Activated CD8-positive, alpha-beta memory T cell treated with anti-CD3 and anti-CD28 coated beads, Interleukin-2, amount 50 U/mL, for 24 hours (primary cell): ENCODE measurements around the gene WDR33.

ENCODE experiments used
- DNase-seq: peaks from one replicate; pipeline ENCODE4 v3.0.0-alpha.2; 2020; ENCODE audit errors: extremely low read depth

WDR33 gene

GRCh38 chr2:127672341-127673224, 138.4 kb downstream of the WDR33 start:
- DNase-seq = no peak

DNA sequence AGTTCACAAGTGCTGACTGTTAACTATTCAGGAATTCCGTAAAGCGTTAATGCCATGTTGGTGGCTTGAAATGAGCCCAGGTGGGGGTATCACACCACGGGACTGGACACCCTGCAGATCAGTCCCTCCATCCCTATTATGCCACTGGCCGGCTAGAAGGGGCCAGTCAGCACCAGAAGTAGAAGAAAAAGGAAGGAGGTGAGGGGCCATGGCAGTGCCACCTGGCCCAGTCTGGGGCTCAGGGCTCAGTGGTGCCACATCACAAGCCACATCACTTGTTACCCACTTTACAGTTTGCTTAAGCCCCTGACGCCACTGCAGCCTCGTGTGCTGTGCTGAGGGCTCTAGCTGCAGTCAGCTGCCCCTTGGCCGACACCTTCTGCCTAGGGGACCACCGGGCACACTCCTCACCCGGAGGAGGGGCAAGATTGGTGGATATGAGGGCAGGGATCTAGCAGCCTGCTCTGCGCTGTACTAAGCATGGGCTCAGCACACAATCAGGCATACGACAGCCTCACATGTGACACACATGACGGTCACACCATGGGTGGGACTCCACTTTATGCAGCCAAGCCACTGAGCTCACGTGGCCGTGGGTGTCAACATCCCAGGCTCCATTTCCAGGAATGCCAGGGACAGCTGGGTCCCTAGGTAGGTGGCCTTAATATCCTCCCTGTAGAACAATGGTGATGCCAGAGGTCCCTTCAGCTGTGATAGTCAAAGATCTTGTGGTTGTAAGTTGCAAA, 139.2 kb downstream of the WDR33 start:
- DNase-seq = no peak

DNA sequence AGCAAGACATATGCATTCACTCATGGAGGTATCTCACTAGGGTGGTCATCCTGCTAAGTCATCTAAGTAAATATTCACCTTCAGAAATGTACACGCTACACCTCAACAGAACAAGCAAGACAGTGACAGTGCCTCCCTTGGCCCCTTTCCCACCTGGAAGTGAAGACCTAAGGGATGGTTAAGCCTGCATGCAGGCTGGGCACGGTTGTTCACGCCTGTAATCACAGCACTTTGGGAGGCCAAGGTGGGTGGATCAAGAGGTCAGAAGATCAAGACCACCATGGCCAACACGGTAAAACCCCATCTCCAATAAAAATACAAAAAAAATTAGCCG, 140.0 kb downstream of the WDR33 start:
- DNase-seq = no peak

- no peak for DNase-seq
These were observed 140.7 kb downstream of the WDR33 start for GRCh38 chr2:127670055-127670956.

GRCh38 chr2:127669056-127669455, 141.9 kb downstream of the WDR33 start:
- DNase-seq = no peak

DNA sequence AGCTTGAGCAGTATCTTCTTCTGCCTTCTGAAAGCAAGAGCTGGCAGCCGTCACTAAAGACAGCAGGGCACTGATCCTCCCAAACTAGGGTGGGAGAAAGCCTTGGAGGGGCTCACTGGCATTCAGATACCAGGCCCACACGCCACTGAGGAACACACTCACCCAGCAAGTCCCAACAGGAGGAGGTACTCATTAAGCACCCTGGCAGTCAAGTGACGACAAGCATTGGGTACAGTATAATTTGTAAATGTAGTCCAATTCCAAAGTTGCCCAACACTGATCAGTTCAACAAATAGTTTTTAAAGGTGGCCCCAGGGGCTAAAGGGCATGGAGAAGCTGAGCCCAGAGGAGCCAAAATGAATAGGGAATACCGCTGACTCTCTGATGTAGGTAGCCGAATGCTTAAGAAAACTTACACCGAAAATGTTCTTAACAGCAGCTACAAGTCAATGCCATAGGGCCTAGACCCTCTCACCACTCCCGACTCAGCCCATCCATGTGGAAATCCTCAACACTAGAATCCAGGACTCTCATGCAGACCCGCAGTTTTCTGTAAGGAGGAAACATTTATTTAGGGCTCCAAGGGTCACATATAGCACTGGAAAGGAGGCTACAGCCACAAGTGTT, 145.6 kb downstream of the WDR33 start:
- DNase-seq = no peak

DNA sequence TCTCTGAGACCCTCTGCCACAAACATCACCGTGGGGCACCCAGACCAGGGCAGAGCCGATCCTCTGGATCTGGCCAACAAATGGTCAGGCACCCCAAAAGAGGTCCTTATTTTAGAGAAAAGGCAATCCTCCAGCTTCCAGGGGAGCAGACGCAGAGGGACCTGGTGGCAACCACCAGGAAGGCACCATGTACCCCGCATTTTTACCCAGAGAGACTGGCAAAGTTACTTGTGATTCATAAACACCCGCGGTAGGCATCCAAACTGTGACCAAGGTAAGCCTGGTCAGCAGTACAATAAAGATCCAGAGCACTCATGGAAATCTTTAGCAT, 146.1 kb downstream of the WDR33 start:
- no peak for DNase-seq

- no peak for DNase-seq
These were observed 146.7 kb downstream of the WDR33 start for GRCh38 chr2:127664065-127664894.

- no peak for DNase-seq
These were observed 147.4 kb downstream of the WDR33 start for GRCh38 chr2:127663566-127664064.

DNA sequence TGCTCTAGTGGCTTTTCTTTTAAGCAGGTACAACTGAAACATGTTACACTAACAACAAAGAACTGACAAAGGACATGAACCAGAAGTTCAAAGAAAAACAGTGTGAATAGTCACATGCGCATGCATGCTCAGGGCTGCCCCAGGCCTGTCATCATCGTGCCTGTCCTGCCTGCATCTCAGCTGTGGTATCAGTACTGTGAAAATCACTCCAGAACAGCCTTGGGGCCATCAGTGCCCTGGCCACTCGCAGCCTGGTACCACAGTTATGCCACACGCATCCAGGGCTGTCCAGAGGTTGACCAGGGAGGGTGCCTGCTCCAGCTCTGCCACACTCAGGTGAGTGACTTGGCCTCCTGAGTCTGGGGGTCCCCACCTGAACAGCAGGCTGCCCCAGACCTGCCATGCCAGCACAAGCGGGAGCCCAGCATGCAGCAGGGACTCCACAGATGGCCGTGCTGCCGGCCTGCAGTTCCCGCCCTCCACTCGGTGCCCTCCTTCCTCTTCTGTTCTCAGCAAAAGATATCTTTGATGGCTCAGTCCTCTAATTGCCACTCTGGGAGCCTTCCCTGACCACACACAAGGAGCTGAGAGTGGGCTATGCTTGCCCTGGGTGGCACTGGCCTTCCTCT, 147.9 kb downstream of the WDR33 start:
- no peak for DNase-seq

GRCh38 chr2:127661949-127662510, 148.9 kb downstream of the WDR33 start:
- DNase-seq = no peak

- no peak for DNase-seq
These were observed 149.8 kb downstream of the WDR33 start for GRCh38 chr2:127661072-127661649.

DNA sequence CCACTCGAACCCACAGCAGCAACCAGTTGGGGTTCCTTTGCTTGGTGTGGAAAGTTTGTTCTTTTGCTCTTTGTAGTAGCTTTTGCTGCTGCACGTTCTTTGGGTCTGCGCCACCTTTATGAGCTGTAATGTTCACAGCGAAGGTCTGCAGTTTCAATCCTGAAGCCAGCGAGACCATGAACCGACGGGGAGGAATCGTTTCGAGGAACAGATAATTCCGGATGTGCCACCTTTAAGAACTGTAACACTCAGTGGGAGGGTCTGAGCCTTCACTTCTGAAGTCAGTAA, 150.7 kb downstream of the WDR33 start:
- no peak for DNase-seq

DNA sequence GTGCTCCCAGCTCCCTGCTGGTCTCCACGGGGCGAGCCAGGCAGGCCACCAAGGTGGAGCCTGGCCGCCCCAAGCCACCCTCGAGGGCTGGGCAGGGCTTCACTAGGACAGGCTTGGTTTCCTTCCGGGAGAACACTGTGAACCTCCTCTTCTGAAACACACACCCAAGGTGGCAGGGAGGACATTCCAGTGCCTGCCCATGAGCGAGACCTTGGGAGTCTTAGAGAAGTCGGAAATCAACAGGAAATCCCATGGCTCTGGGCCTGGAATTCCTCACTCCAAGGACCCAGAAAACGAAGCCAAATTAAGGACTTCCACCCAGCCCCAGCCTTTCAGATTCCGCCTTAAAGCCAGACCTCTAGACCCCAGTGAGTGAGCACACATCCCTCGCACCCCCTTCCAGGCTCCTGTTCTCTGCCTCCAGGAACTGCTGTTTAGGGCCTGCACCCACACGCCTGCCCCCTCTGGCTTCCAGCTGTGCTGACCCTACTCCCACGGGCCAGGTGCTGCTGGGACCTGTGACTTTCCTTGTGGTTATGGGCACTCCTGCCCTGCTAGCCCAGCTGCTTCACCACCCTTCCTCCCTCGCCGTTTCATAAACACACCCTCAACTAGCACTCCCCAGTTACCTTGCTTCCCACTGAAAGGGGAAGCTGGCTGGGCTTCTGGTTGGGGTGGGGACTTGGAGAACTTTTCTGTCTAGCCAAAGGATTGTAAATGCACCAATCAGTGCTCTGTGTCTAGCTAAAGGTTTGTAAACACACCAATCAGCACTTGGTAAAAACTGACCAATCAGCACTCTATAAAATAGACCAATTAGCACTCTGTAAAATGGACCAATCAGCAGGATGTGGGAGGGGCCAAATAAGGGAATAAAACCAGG, 151.3 kb downstream of the WDR33 start:
- DNase-seq = no peak

GRCh38 chr2:127658641-127659407, 152.1 kb downstream of the WDR33 start:
- no peak for DNase-seq

DNA sequence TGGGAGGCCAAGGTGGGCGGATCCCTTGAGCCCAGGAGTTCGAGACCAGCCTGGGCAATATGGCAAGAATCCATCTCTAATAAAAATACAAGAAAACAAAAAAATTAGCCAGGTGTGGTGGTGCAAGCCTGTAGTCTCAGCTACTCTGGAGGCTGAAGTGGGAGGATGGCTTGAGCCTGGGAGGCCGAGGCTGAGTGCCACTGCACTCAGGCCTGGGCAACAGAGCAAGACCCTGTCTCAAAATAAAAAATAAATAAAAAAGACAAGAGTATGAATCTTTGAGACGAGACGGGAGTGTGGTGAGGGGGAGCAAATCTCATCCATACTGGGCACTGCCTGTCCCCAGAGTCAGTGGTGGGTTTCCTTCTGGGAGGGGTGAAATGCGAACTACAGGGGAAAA, 152.8 kb downstream of the WDR33 start:
- DNase-seq = no peak

GRCh38 chr2:127657232-127657595, 153.8 kb downstream of the WDR33 start:
- no peak for DNase-seq

GRCh38 chr2:127656569-127657231, 154.3 kb downstream of the WDR33 start:
- DNase-seq = no peak
